Measurements from ENCODE around the gene OAS2.

GRCh38 chr12:112973011-112973735, 5.1 kb upstream of the OAS2 start:
- TF ChIP-seq CTCF (IDR thresholded peaks at IDR 0.05; ENCODE audit: insufficient read depth, low read depth, low read length) (no peak), EZH2 (IDR thresholded peaks at IDR 0.05; ENCODE audit: insufficient read depth, low read length) (no peak)
